Measurements from ENCODE around the gene UTP14C. TPM values are rescaled to one million over a fixed set of nuclear protein-coding genes. Genes with fewer than 3 reads are reported as not detected.

UTP14C gene
- total RNA-seq, 1 donor from 2014 or later: 29.1 TPM

GRCh38 chr13:52070929-52071523 is 46.5 kb downstream of the UTP14C start:
- Histone ChIP-seq H3K27me3 (no peaks in the 10 kb centered on the region), H3K4me2 (no peak overlapping the region), H3K4me1 (no peaks in the 10 kb centered on the region), H3K79me2 (ENCODE audit: low read depth) (no peaks in the 10 kb centered on the region), H3K4me3 (no peak overlapping the region), H2AFZ (replicated peaks) (no peak overlapping the region), H4K20me1 (ENCODE audit: low read depth) (no peaks in the 10 kb centered on the region), H3K27ac (no peak overlapping the region), H3K9ac (no peak overlapping the region), H3F3A (ENCODE audit: low read depth) (no peaks in the 10 kb centered on the region), H3K36me3 (no peaks in the 10 kb centered on the region), H3K9me3 (ENCODE audit: low read depth) (peaks cover 6% of the 10 kb centered on the region)
- Mint-ChIP-seq H3K36me3 (peaks cover 3% of the 10 kb centered on the region), H3K9me3 (peaks cover 46% of the 10 kb centered on the region), H3K4me3 (no peak overlapping the region), H3K27ac (no peak overlapping the region), H3K27me3 (ENCODE audit: insufficient read depth, low read depth) (peaks cover 3% of the 10 kb centered on the region), H3K4me1 (no peaks in the 10 kb centered on the region)
- no peak for DNase-seq (ENCODE audit: low spot score)
- no peak for TF ChIP-seq CTCF (IDR thresholded peaks at IDR 0.05)
- no peak for TF ChIP-seq EZH2phosphoT487 (IDR thresholded peaks at IDR 0.05)
- TF ChIP-seq EZH2 (IDR thresholded peaks at IDR 0.05): no peak

Other genes starting within 250 kb of the UTP14C start
- 5.2 and 7.6 TPM in 2 replicates for gene DHRS12, start 220.5 kb upstream of the UTP14C start, total RNA-seq (ENCODE audit: low replicate concordance)
- gene TMEM272, start 179.5 kb upstream of the UTP14C start, total RNA-seq (ENCODE audit: low replicate concordance): 0.15 TPM in 1 of 2 replicates, not detected in the other
- gene CCDC70, start 162.7 kb upstream of the UTP14C start, total RNA-seq (ENCODE audit: low replicate concordance): not detected in 2 replicates
- 8.2 and 13.3 TPM in 2 replicates for gene ATP7B, start 13.2 kb upstream of the UTP14C start, total RNA-seq (ENCODE audit: low replicate concordance)
- gene ALG11, start 12.3 kb upstream of the UTP14C start, total RNA-seq (ENCODE audit: low replicate concordance): 32.8 and 44.6 TPM in 2 replicates
- gene NEK5, start 104.4 kb downstream of the UTP14C start, total RNA-seq (ENCODE audit: low replicate concordance): 0.09 and 0.28 TPM in 2 replicates
- gene NEK3, start 134.9 kb downstream of the UTP14C start, total RNA-seq (ENCODE audit: low replicate concordance): 24.9 and 38.4 TPM in 2 replicates